Uterus (tissue), 2 donors: ENCODE measurements around the gene MIF4GD.

Experiments
- POLR2A ChIP-seq, 2 donors: fragments of 450-650 bp; IDR thresholded peaks; one replicate each; pipeline ENCODE4 v1.6.1; 2016; ENCODE audit warnings: antibody characterized with exemption in 2 of 2, mild to moderate bottlenecking in 1 of 2, moderate library complexity in 1 of 2
- TF ChIP-seq, protein P1 (sequence below), 4 experiments: fragments of 200-600 bp in 2 of 4; fragments of 450-650 bp in 2 of 4; sonication (generic) in 2 of 4; IDR thresholded peaks; one replicate each; pipeline ENCODE4 v1.5.1; 2016 to 2019; ENCODE audit warnings: antibody characterized with exemption in 4 of 4, mild to moderate bottlenecking in 2 of 4, moderate library complexity in 1 of 4

DNA sequence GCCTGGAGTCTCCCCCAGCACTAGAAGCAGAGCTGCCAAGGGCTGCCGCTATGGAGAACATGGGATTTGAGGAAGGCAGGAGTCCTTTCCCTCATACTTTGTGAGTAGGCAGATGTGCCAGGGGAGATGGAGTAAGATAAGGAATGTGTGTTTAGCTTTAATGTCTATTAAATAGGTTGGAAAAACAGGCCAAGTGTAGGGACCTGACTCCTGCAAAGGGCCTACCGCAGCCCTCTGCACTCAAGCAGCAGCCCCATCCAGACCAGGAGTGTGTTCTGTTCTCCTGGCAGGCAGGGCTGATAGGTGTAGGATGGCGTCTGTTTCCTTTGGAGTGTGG is 1.8 kb upstream of the MIF4GD start:
- no peak for TF ChIP-seq POLR2A (IDR thresholded peaks at IDR 0.05)
- TF ChIP-seq, protein P1, sequence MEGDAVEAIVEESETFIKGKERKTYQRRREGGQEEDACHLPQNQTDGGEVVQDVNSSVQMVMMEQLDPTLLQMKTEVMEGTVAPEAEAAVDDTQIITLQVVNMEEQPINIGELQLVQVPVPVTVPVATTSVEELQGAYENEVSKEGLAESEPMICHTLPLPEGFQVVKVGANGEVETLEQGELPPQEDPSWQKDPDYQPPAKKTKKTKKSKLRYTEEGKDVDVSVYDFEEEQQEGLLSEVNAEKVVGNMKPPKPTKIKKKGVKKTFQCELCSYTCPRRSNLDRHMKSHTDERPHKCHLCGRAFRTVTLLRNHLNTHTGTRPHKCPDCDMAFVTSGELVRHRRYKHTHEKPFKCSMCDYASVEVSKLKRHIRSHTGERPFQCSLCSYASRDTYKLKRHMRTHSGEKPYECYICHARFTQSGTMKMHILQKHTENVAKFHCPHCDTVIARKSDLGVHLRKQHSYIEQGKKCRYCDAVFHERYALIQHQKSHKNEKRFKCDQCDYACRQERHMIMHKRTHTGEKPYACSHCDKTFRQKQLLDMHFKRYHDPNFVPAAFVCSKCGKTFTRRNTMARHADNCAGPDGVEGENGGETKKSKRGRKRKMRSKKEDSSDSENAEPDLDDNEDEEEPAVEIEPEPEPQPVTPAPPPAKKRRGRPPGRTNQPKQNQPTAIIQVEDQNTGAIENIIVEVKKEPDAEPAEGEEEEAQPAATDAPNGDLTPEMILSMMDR (IDR thresholded peaks at IDR 0.05) = no peak
